ENCODE measurements around the gene SLC16A3.

Gene SLC16A3

DNA sequence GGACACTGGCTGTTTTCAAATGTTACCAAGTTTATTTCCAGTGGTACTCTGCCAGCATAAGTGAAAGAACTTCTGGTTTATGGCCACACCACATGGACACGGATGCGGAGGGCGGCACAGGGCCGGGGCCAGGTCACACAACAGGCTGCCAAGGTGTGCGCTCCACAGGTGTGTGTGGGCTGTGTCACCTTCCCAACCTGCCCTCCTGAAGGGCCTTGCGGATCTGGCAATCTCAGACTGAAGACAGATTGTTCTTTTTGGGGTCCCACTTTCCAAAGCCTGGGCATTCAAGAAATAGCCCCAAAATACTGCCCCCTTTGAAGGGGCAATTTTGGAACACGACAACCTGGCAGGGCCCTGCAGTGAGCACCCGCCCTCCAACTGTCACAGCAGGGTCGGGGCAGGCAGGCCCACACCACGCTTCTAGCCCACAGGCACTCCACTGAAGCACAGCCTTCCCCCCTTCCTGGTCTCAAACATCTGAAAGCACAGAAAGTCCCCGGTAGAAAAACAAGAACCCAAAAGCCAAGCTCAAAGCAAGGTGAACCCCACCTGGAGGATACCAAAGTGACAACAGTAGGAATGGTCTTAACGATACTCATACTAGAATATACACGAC is 41.1 kb downstream of the SLC16A3 start:
- DNase-seq = no peak

DNA sequence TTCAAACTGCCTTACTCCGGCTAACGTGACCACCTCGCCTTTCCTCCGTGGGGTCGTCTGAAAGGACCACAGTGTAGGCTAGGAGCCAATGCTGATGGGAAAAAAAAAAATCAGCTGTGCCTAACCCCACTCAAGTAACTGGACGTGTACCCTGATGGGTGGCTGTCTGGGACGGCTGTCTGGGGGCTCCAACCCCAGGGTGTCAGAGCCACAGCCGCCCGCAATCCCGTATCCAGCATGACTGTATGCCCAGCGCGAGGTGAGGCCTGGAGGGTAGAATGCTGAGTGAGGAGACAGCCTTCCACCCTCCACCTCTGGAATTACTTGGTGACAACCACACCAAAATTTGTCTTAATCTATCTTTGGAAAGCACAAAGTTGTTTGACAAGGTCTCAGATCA is 41.8 kb downstream of the SLC16A3 start:
- no peak for DNase-seq

DNA sequence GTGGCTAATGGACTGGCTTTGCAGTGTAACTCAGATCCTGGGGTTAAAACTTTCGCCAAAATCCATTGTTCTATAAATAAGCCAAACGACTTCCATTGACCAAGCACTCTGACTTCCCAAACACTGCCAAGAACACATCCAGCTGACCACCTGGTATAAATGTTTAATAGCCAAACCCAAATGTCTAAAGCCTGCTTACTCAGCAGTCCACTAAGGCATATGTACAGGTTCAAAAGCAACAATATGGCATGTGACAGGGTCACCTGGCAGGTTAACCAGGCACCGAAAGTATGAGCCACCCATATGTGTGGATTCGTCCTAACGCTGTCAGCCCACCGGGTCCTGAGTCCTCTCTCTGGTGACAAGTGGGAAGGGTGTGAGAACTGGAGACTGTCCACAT is 42.6 kb downstream of the SLC16A3 start:
- DNase-seq = no peak

DNA sequence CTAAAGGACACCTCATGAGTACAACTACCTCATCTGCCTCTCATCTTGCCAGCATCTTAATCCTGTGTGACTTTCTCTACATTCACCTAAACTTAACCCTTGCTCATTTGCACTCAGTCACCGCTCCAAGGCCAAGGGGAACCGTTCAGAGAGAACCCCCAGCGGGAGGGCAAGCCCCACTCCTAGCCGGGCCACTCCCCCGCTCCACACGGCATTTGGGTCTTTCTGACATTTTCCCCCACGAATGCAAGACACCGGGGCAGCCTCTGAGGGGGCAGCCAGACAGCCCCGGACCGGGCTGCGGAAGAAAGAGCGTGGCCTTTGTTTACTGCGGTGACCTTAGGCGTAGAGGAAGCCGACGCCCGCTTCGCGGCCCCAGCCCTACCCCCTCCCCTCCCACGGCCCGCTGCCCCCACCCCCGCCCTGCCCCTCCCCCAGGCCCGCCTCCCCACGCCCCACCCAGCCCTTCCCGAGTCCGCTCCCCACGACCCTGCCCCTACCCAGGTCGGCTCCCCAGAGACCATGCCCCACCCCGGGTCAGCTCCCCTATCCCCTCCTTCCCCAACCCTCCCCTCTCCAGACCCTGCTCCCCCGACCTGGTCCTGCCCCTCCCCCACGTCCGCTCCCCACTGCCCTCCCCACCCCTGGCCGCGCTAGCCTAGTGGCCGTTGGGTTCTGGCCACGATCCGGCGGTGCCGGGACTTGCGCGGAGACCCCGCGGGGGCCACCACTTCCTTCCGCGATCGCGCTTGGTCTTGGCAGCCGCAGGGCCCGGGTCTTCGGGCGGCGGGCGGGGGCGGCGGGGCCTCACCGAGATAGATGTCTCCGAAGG is 43.9 kb downstream of the SLC16A3 start:
- DNase-seq = peak; percentile 53

DNA sequence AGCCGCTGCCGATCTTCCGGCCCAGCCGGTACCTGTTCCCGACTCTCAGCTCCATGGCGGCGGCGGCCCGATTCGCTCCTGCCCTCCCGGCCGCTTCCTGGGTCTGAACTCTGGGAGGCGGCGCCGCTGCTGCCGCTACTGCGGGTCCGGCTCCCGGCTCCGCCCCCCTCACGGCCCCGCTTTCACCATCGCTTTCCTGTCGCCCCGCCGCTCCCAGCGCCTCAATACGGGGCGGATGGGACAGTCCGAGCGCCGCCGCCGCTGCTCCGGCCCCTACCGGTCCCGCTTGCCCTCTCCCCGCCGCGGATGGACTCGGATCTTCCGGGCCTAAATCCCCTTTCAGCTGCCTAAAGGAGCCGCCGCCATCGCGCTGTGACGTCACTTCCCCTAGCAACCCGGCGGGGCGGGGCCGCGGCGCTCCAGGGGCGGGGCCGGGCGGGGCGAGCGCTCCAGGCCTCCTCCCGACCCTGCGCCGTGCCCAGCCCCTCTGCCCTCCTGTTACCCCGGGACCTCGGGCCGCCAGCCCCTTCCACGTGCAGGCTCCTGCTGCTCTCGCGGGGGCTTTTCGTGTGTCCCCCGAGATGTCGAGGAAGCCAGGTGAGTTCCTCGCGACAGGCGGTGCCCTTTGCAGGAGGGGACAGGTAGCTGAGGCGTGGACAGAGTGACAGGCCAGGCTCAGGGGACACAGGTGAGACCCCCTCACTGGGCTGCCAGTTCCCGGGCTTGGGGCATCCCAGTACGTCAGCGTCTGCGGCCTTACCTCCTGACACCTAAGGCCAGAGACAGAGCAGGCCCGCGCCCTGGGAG is 44.7 kb downstream of the SLC16A3 start, which contains the start of gene CSNK1D:
Gene CSNK1D, minus strand, starts transcription at position 374 of the 807 bp plus-strand sequence. Its CDS starts 319 bp downstream, at position 55.
- DNase-seq = peak; percentile 93

DNA sequence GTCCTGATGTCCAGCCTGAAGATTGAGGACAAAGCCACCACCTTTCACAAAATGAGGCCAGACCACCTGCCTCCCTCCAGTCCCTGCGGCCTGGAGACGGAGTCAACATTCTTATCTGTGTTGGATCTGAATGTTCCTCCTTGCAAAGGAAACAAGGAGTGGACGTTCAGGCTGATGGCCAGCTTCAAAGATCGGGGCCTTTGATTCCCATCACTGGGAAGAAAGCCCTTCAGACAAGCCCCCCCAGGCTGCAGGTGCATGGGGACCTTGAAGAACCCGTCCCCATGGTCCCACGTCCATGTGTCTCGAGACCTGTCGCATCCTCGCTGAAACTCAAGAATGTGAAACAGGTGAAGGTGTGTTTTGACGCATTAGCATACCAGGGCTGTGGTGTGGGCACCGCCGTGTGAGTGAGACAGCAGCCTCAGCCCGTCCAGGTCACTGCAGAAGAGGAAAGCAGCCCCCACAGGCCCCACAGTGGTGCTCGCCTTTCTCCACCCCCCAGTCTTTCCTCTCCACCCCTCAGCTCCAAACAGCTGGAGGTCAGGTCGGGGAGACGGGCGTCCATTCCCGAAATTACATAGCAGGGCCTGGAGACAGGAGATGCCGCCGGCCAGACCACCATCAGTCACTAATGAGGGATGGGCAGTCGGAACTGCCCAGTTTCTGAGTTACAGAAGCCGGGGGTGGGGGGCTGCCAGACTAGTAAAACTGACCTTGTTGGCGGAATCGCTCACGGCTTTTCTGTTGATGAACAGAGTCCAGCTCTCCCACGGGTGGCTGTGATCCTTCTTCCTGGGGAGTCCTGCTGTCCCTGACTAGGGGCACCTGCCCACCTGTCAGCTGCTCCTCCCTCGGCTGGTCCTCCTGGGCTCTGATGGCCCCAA is 45.5 kb downstream of the SLC16A3 start:
- DNase-seq = no peak

DNA sequence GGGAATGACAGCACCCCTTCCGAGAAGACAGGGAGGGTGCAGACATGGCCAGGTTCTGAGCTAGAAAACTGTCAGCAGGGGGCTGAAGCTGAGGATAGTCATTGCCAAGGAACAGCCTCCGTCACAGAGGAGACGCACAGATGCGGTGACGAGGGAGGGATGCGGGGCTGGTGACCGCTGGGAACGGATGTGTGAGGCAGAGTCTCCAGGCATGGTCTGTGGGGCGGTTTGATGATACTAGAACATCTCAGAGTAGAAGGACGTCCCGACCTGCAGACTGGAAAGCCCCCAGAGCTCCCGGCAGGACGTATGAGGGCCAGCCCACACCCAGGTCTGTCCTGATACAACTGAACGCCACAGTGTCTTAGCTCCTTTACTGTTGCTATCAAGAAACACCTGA is 46.5 kb downstream of the SLC16A3 start:
- no peak for DNase-seq

- no peak for DNase-seq
Observed at GRCh38 chr17:82276938-82277337, 48.1 kb downstream of the SLC16A3 start.

GRCh38 chr17:82277851-82278250 is 49.0 kb downstream of the SLC16A3 start:
- no peak for DNase-seq

DNA sequence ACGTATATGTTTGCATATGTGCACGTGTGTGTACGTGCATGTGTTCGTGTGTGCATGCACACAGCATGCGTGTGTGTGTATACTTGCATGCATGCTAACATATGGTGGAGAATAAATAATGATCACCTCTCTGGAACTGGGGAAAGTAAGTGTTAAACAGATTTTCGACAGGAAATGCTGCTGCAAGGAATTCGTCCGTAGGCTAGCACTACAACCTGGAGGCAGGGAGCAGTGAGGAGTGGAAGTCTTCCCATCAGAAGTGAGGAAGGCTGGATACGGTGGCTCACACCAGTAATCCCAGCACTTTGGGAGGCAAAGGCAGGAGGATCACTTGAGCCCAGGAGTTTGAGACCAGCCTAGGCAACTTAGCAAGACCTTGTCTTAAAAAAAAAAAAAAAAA is 49.5 kb downstream of the SLC16A3 start:
- DNase-seq = no peak

DNA sequence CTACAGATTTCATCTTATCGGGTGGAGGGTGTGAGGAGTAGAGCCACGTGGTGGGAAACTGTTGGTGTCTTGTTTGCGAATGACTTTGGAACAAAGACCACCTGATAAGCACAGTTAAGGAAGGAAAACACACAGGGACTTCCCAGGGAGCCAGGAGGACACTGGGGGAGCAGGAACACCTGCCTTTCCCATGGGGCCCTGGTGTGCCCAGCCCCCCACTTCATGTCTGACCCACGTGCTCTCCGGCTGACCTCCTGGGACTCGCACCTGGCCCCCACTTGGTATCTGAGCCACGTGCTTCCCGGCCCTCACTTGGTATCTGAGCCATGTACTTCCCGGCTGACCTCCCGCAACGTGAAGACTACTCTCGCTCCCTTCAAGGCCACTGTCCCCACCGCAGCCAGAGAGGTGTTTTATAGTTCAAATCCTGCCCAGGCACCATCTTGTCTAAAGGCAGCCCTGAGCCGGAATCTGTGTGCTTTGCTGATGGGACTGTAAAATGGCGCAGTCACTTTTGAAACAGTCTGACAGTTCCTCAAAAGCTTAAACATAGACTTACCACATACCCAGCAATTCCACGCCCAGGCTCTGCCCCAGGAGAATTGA is 50.0 kb downstream of the SLC16A3 start:
- DNase-seq = no peak

GRCh38 chr17:82280537-82280936 is 51.7 kb downstream of the SLC16A3 start:
- DNase-seq = no peak

- DNase-seq = no peak
Observed at GRCh38 chr17:82281076-82281475, 52.2 kb downstream of the SLC16A3 start.

DNA sequence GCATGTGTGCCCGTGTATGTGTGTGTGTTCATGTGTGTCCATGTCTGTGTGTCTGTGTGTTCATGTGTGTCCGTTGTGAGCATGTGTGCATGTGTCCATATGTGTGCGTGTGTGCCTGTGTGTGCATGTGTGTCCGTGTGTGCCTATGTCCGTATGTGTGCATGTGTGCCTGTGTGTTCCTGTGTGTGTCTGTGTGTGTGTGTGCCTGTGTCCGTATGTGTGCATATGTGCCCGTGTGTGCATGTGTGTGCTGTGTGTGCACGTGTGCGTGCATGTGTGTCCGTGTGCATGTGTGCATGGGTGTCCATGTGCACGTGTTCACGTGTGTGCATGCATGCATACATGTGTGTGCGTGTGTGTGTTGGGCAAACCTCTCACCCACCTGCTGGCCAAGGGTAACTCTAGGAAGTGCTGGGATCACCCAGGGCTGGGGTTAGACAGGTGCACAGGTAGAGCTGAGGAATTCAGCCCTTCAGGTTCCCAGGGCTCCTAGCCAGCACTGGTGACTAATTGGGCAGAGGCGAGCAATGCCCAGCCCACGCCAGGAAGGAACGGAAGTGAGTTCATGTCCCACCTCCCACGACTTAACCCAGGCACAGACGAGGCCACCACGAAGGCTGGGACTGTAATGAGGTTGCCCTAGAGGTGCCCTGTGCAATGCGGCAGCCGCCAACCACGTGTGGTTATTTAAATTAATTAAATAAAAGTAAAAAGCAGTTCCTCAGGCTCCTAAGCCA is 52.8 kb downstream of the SLC16A3 start:
- no peak for DNase-seq

DNA sequence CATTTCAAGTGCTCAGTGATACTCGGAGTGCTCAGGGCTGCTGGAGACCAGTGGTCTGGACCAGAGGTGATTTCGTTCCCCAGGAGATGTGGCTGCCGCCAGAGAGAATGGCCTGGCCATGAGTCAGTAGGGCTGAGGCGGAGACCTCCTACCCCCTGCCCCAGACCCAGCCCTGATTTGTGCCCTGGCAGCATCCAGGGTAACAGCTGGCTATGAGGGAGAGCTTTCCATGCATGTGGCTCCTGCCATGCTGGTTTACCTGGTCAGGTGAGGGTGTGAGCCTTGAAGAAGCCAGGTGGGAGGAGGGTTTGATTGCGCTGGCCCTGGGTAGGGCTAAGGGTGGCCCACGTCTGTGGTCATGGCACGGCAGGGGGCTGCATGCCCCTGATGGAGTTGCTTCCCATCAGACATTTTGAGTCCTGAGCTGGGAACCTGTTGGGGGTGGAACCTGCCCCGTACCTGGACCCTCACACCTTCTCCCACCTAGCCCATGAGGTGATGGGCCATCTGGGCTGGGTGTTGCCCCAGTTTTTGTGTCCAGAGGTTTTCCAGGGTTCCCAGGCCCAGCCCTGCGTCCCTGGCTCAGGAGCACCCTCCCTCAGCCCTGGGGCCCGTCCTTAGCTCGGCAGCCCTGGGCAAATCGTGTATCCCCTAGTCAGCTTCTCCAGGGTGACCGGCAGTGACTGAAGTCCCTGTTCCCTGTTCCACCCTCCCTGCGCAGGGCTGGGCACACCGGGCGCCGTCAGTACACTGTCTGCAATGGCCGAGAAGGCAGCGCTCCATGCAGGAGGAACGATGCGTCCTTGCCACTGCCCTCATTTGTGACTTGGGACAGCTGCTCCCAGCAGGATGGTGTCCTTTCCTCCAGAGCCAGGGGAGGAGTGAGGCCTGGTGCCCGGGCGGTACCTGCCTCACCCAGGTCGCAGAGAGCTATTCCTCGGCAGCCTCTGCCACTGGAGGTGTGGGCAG is 53.7 kb downstream of the SLC16A3 start:
- no peak for DNase-seq

DNA sequence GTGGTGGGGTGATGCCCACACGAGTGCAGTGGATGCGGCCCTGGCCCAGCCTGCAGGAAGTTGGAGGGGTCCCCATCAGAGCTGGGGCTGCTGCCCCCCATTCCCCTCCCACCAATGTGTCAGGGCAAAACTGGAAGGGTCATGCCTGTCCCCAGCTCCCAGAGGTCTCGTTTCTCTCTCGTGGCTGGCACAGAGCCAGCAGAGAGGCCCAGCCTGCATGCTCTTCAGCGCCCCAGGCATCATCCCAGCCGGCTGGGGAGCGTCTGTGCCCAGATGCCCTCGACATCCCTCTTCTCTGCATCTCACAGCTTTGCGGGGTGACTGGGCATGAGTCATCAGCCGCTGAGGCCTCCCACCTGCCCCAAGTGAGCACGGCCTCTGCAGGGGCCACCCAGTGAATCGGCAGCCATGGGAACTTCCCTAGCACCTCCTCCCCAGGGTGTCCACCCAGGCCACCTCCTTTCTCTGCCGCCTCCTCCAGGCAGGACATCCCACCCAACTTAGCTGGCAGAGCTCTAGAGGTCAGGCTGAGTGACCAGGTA is 54.4 kb downstream of the SLC16A3 start:
- peak; percentile 48 for DNase-seq

DNA sequence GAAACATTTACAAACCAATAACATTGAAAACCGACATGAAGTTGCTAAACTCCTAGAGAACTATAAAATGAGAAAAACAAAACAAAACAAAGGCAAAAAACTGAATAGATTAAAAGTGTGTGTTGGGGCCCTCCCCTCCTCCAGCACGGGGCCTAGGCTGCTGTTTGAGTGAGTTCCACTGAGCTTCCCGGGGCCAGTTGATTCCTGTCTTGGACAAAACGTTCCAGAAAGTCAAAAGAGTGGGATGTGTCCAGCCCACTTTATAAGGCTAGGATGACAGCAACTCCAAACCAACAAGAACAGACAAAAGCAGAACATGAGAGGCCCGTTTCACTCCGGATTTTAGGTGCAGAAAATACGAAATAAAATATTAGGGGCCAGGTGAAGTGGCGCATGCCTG is 56.3 kb downstream of the SLC16A3 start:
- no peak for DNase-seq

DNA sequence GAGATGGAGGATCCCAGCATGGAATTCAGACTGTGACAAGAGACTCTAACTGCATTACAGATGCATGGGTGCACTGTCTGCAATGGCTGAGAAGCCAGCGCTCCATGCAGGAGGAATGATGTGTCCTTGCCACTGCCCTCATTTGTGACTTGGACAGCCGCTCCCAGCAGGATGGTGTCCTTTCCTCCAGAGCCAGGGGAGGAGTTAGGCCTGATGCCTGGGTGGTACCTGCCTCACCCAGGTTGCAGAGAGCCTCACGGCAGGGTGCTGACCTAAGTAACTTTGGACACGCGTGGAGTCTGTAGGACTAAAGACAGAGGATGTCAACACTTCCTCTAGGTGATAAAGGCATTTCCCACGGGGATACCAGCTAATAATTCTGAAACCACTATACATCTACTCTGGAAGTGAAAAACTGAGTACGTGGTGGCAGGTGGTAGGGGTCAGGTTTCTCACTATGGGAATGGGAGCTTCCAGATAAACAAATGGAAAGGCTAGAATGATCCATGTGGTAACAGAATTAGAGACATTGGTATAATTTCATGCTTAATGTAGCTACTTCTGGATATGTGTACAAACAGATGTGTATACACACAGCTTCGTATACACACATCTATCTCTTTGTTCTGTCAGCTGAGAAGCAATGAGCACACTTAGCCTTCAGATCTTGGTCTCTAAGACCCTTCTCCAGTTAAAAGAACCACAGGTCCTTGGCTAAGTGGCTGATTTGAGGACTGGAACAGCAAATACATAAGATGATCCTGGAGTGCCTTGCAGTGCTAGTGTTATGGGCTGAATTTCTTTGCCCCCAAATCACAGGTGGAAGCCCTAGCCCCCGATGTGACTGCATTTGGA is 58.4 kb downstream of the SLC16A3 start:
- no peak for DNase-seq
